ENCODE results near the gene CHST14. TPM values are rescaled to one million over a fixed set of nuclear protein-coding genes. Genes with fewer than 3 reads are reported as not detected.

CHST14 gene
- polyA plus RNA-seq, 2 of the 4 experiments (the other 2 are of a cell fraction): 8.6 to 11.0 TPM

DNA sequence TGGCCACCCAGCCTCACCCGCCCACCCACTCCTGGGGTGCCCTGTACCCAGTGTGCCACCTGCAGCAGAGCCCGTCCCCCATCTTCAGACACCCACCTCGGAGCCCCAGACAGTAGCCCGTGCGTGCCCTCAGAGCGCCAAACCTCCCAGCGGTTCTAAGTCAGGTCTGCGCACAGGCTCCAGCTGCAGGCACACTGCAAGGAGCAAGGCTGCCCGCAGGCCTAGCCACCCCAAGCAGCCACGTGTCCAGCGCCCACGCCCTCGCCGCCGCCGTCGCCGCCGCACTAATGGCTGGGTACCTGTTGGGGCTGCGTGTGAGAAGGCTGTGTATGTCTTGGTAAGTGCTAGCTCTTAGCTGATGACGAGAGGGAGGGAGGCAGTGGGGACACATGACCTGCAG lies 8.8 kb upstream of the CHST14 start:
- no peaks in the 10 kb centered on the region for H3K4me1 ChIP-seq
- WGBS (ENCODE audit: missing lambda C conversion rate): 90% methylated on average over 15 of the region's 21 CpGs
- POLR2A ChIA-PET: no interaction called here
- DNase-seq (ENCODE audit: low read depth in 1 of 2, low spot score in 1 of 2) (no peak), ATAC-seq (no peak), FAIRE-seq (no peak)
- H3K9me3 ChIP-seq: no peaks in the 10 kb centered on the region
- no peak overlapping the region for H3K27ac ChIP-seq
- TF ChIP-seq KDM1A (IDR thresholded peaks at IDR 0.05; ENCODE audit: low read depth) (no peak), POLR2AphosphoS2 (conservative IDR thresholded peaks at IDR 0.05; ENCODE audit: low read length) (no peak), HDAC2 (IDR thresholded peaks at IDR 0.05) (no peak), HES2 (IDR thresholded peaks at IDR 0.05) (no peak), HOXB13 (CRISPR knock-in tag; IDR thresholded peaks at IDR 0.05; ENCODE audit: low read depth) (no peak), JUNB (IDR thresholded peaks at IDR 0.05) (no peak), MAFK (IDR thresholded peaks at IDR 0.05; ENCODE audit: partially characterized antibody) (no peak), CHD4 (IDR thresholded peaks at IDR 0.05; ENCODE audit: borderline replicate concordance) (no peak), RCOR1 (IDR thresholded peaks at IDR 0.05; ENCODE audit: low read depth, low read length) (no peak)
- CTCF ChIA-PET: no interaction called here
- H3K4me3 ChIP-seq: no peak overlapping the region
- no peak overlapping the region for H3K4me2 ChIP-seq

GRCh38 chr15:40463279-40463678 lies 7.5 kb upstream of the CHST14 start:
- H3K9me3 ChIP-seq: no peaks in the 10 kb centered on the region
- no peak overlapping the region for H3K27ac ChIP-seq
- FAIRE-seq (no peak), ATAC-seq (no peak), DNase-seq (ENCODE audit: low read depth in 1 of 2, low spot score in 1 of 2) (no peak)
- TF ChIP-seq MYC (IDR thresholded peaks at IDR 0.05; ENCODE audit: borderline replicate concordance, low read length) (no peak), EP300 (IDR thresholded peaks at IDR 0.05) (no peak), NFE2L2 (conservative IDR thresholded peaks at IDR 0.05; ENCODE audit: low read length) (no peak), RNF2 (IDR thresholded peaks at IDR 0.05; ENCODE audit: borderline replicate concordance, low read depth) (no peak), JUN (IDR thresholded peaks at IDR 0.05) (no peak), RFX5 (IDR thresholded peaks at IDR 0.05) (no peak), ZC3H11A (IDR thresholded peaks at IDR 0.05) (no peak), SREBF2 (IDR thresholded peaks at IDR 0.05) (no peak), BHLHE40 (IDR thresholded peaks at IDR 0.05; ENCODE audit: low read depth, low read length) (no peak), RARB (CRISPR knock-in tag; IDR thresholded peaks at IDR 0.05) (no peak), ZFP36 (IDR thresholded peaks at IDR 0.05; ENCODE audit: borderline replicate concordance, partially characterized antibody) (no peak), TP53 (CRISPR knock-in tag; IDR thresholded peaks at IDR 0.05) (no peak), CTCF (IDR thresholded peaks at IDR 0.05) (no peak), NR3C1 (IDR thresholded peaks at IDR 0.05) (no peak)
- TF ChIP-seq, protein P1, sequence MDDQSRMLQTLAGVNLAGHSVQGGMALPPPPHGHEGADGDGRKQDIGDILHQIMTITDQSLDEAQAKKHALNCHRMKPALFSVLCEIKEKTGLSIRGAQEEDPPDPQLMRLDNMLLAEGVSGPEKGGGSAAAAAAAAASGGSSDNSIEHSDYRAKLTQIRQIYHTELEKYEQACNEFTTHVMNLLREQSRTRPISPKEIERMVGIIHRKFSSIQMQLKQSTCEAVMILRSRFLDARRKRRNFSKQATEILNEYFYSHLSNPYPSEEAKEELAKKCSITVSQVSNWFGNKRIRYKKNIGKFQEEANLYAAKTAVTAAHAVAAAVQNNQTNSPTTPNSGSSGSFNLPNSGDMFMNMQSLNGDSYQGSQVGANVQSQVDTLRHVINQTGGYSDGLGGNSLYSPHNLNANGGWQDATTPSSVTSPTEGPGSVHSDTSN (IDR thresholded peaks at IDR 0.05): no peak
- POLR2A ChIA-PET: no interaction called here
- H3K4me1 ChIP-seq: no peaks in the 10 kb centered on the region
- no peak overlapping the region for H3K4me3 ChIP-seq
- 72% methylated on average over 2 of the region's 2 CpGs for WGBS (ENCODE audit: missing lambda C conversion rate)
- CTCF ChIA-PET: interaction anchor here (0.9 to 2.4 kb wide), 3 partner anchors 11 to 184 kb away, joined by 4 to 11 read pairs (median 4); no protein-coding TSS in a partner anchor
- no peak overlapping the region for H3K4me2 ChIP-seq
